HCT116 (cell line): Measurements from ENCODE around the gene SEC14L6. TPM values are rescaled to one million over a fixed set of nuclear protein-coding genes. Genes with fewer than 3 reads are reported as not detected.

ENCODE experiments used
- ATAC-seq: fragments of 200-7000 bp; cut with Tn5 transposase; 2 replicates; pipeline ENCODE4 v1.9.1; 2020; ENCODE audit warnings: mild to moderate bottlenecking, moderate library complexity
- BruUV-seq: library from RNA; stranded (reverse); fragments of 400-500 nt; replicated peaks from 2 replicates; lab custom pipeline; 2021; lab: Mats Ljungman, UMichigan
- CTCF ChIA-PET: fragments of 300-600 bp; sonication (Branson Sonifier 250); formaldehyde crosslinking; loops from one replicate; lab custom pipeline; 2021; ENCODE audit warnings: antibody characterized with exemption; lab: Charles Lee
- POLR2A ChIA-PET: fragments of 300-600, 350-600 bp; sonication (Branson Sonifier 250); formaldehyde crosslinking; loops from one replicate; lab custom pipeline; 2021; ENCODE audit warnings: antibody characterized with exemption; lab: Charles Lee
- RAD21 ChIA-PET, 2 experiments: fragments of 300-600 bp; sonication (Branson Sonifier 250); formaldehyde crosslinking; loops; one replicate each; lab custom pipeline; 2023; ENCODE audit warnings: low total read pairs in 2 of 2; ENCODE audit not compliant: uncharacterized antibody in 2 of 2, unreplicated experiment in 2 of 2, low non-redundant PET in 1 of 2; lab: Charles Lee
- DNase-seq: peaks from one replicate; pipeline ENCODE4 v3.0.0-alpha.2; 2010; ENCODE audit warnings: low read depth, low spot score
- H2AFZ ChIP-seq: fragments of 200-600 bp; shearing (Covaris generic), sonication (generic); 2 replicates; pipeline ENCODE4 v1.6.1; 2017; ENCODE audit warnings: low read depth, mixed run types, mixed read lengths, antibody characterized with exemption, low read length; ENCODE audit not compliant: poor library complexity, severe bottlenecking
- H3K27ac ChIP-seq: 2 replicates; pipeline ENCODE4 v1.5.1; 2012; ENCODE audit warnings: low read depth, low read length
- H3K27me3 ChIP-seq: fragments of 200-600 bp; sonication (generic); 2 replicates; pipeline ENCODE4 v1.6.1; 2016; ENCODE audit warnings: mixed run types, low read length, mixed read lengths; ENCODE audit not compliant: insufficient read depth
- H3K36me3 ChIP-seq, 2 experiments: fragments of 200-500 bp in 1 of 2; fragments of 200-600 bp in 1 of 2; sonication (Bioruptor generic) in 1 of 2; sonication (generic) in 1 of 2; 2 replicates each; pipeline versions ENCODE4 v1.5.1 to v1.6.1; 2014 to 2016; ENCODE audit warnings: low read length in 2 of 2, inconsistent platforms in 1 of 2, mixed read lengths in 1 of 2, mixed run types in 1 of 2; ENCODE audit not compliant: insufficient read depth in 2 of 2, control insufficient read depth in 1 of 2
- H3K4me1 ChIP-seq, 2 experiments: fragments of 200-600 bp in 1 of 2; sonication (generic) in 1 of 2; 2 replicates each; pipeline versions ENCODE4 v1.5.1 to v1.6.1; 2012 to 2017; ENCODE audit warnings: low read length in 2 of 2, inconsistent platforms in 1 of 2, mild to moderate bottlenecking in 1 of 2, mixed read lengths in 1 of 2, mixed run types in 1 of 2, moderate library complexity in 1 of 2; ENCODE audit not compliant: insufficient read depth in 2 of 2, control insufficient read depth in 1 of 2
- H3K4me2 ChIP-seq: fragments of 200-600 bp; sonication (generic); 2 replicates; pipeline ENCODE4 v1.6.1; 2017; ENCODE audit warnings: mixed run types, low read length, mixed read lengths
- H3K4me3 ChIP-seq, 2 experiments: fragments of 200-600 bp in 1 of 2; sonication (generic) in 1 of 2; replicated peaks in 1 of 2; 2 replicates each; pipeline ENCODE4 v1.5.1; 2011 to 2016; ENCODE audit warnings: low read length in 2 of 2, control low read depth in 1 of 2, low read depth in 1 of 2, mild to moderate bottlenecking in 1 of 2, mixed read lengths in 1 of 2, mixed run types in 1 of 2
- H3K79me2 ChIP-seq: fragments of 200-600 bp; sonication (generic); 2 replicates; pipeline ENCODE4 v1.6.1; 2017; ENCODE audit warnings: mild to moderate bottlenecking, mixed run types, low read length, moderate library complexity, mixed read lengths; ENCODE audit not compliant: insufficient read depth
- H3K9ac ChIP-seq: fragments of 200-600 bp; sonication (generic); 2 replicates; pipeline ENCODE4 v1.6.1; 2016; ENCODE audit warnings: low read length, mixed read lengths
- H3K9me2 ChIP-seq: fragments of 200-600 bp; sonication (generic), shearing (Covaris generic); 2 replicates; pipeline ENCODE4 v1.6.1; 2017; ENCODE audit warnings: mixed run types, mild to moderate bottlenecking, moderate library complexity; ENCODE audit not compliant: insufficient read depth
- H3K9me3 ChIP-seq, 2 experiments: fragments of 200-500 bp in 1 of 2; fragments of 200-600 bp in 1 of 2; sonication (Bioruptor generic) in 1 of 2; sonication (generic) in 1 of 2; 2 replicates each; pipeline ENCODE4 v1.6.1; 2014 to 2017; ENCODE audit warnings: low read length in 2 of 2, mixed read lengths in 2 of 2, inconsistent platforms in 1 of 2, low read depth in 1 of 2, mild to moderate bottlenecking in 1 of 2, mixed run types in 1 of 2, moderate library complexity in 1 of 2; ENCODE audit not compliant: control insufficient read depth in 1 of 2, insufficient read depth in 1 of 2
- H4K20me1 ChIP-seq: fragments of 200-600 bp; sonication (generic), shearing (Covaris generic); 2 replicates; pipeline ENCODE4 v1.6.1; 2017; ENCODE audit warnings: mixed run types, mild to moderate bottlenecking, moderate library complexity; ENCODE audit not compliant: insufficient read depth
- ATF3 ChIP-seq: IDR thresholded peaks from 2 replicates; pipeline ENCODE4 v1.6.1; 2012
- CBX3 ChIP-seq: IDR thresholded peaks from 2 replicates; pipeline ENCODE4 v1.6.1; 2012; ENCODE audit warnings: low read depth
- ELF1 ChIP-seq: IDR thresholded peaks from 2 replicates; pipeline ENCODE4 v1.6.1; 2012; ENCODE audit warnings: low read depth, borderline replicate concordance
- EZH2 ChIP-seq: fragments of 200-600 bp; sonication (generic); IDR thresholded peaks from 2 replicates; pipeline ENCODE4 v1.6.1; 2017; ENCODE audit warnings: antibody characterized with exemption, mixed run types
- FOSL1 ChIP-seq: IDR thresholded peaks from 2 replicates; pipeline ENCODE4 v1.6.1; 2012; ENCODE audit warnings: low read depth
- POLR2A ChIP-seq: IDR thresholded peaks from 2 replicates; pipeline ENCODE4 v1.7.0; 2011; ENCODE audit warnings: borderline replicate concordance; ENCODE audit not compliant: insufficient read depth, insufficient read length; ENCODE audit errors: extremely low read depth
- POLR2AphosphoS5 ChIP-seq: IDR thresholded peaks from 2 replicates; pipeline ENCODE4 v1.6.1; 2011; ENCODE audit warnings: mild to moderate bottlenecking, low read depth, low read length, moderate library complexity
- RAD21 ChIP-seq: IDR thresholded peaks from 2 replicates; pipeline ENCODE4 v1.6.1; 2012; ENCODE audit warnings: low read depth, mild to moderate bottlenecking
- SIN3A ChIP-seq: IDR thresholded peaks from 2 replicates; pipeline ENCODE4 v1.6.1; 2012; ENCODE audit warnings: low read depth
- SRF ChIP-seq: IDR thresholded peaks from 2 replicates; pipeline ENCODE4 v1.6.1; 2012; ENCODE audit warnings: low read depth
- YY1 ChIP-seq: IDR thresholded peaks from 2 replicates; pipeline ENCODE4 v1.6.1; 2011; ENCODE audit warnings: low read length, low read depth, moderate library complexity, mild to moderate bottlenecking; ENCODE audit not compliant: insufficient replicate concordance; ENCODE audit errors: extremely low read depth
- ZFX ChIP-seq: fragments of 450-650 bp; IDR thresholded peaks from 2 replicates; pipeline ENCODE4 v1.6.1; 2017
- intact Hi-C: fragments of 100-400 bp; cut with micrococcal nuclease; formaldehyde crosslinking; loops from 2 replicates; pipeline ENCODE4 v1.10.0; 2022
- total RNA-seq: library from RNA; stranded (reverse); gene quantifications from one replicate; pipeline ENCODE4 v1.2.1, GENCODE V29; 2021; ENCODE audit not compliant: unreplicated experiment
- TF ChIP-seq, protein P1 (sequence below): IDR thresholded peaks from 2 replicates; pipeline ENCODE4 v1.6.1; 2012
- TF ChIP-seq, protein P2 (sequence below), 3 experiments: fragments of 200-600 bp in 1 of 3; sonication (generic) in 1 of 3; IDR thresholded peaks in 2 of 3; conservative IDR thresholded peaks in 1 of 3; 2 replicates each; pipeline ENCODE4 v1.5.1; 2012 to 2017; ENCODE audit warnings: low read depth in 2 of 3, low read length in 2 of 3, antibody characterized with exemption in 1 of 3, borderline replicate concordance in 1 of 3, control low read depth in 1 of 3, mild to moderate bottlenecking in 1 of 3, mixed read lengths in 1 of 3, mixed run types in 1 of 3, moderate library complexity in 1 of 3; ENCODE audit not compliant: insufficient read depth in 1 of 3

Gene SEC14L6
- total RNA-seq, 1 experiment from 2014 or later: not detected

DNA sequence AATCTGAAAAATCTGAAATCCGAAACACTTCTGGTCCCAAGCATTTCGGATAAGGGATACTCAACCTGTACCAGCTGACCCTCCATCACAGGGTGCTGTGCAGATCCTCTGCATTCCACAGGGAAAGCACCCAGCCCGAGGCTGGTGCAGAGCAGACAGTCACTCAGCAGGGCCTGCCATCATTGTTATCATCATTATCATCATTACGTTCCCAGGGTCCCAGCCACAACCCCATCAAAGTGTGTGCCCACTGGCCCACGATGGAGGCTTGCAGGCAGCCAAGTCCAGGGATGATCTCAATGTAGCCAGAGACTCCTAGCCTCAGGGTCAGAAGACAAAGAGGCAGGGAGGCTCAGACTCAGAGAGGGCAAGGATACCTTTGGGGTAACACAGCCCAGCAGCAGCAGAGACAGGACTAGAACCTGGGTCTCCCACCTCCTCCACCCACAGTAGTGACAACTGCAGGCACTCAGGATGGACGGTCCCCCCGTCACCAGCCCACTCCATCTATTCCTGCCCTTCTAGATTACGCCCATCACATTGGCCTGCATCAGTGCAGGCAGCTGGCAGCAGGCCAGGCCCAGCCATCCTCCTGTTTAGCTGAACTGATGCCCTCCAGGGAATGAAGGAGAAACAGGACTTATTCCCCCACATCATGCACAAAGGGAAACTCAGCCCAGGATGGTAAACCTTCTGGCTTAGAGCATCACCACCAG is 17.7 kb upstream of the SEC14L6 start:
- Histone ChIP-seq H3K79me2 (no peaks in the 10 kb centered on the region), H3K4me3 (no peak overlapping the region), H3K9me3 (no peaks in the 10 kb centered on the region), H4K20me1 (no peaks in the 10 kb centered on the region), H3K4me1 (peaks cover 9 to 37% of the 10 kb centered on the region in 2 experiments; a peak in 3 of 4 replicates), H2AFZ (no peak overlapping the region), H3K27ac (no peak overlapping the region), H3K4me2 (no peak overlapping the region), H3K9ac (no peak overlapping the region), H3K36me3 (no peaks in the 10 kb centered on the region), H3K9me2 (no peaks in the 10 kb centered on the region), H3K27me3 (no peaks in the 10 kb centered on the region; the same call in 1 of the 2 replicates)
- no TSS peak for BruUV-seq
- TF ChIP-seq ATF3 (no peak), FOSL1 (no peak), SIN3A (no peak), EZH2 (no peak), SRF (no peak), YY1 (no peak), ELF1 (no peak), POLR2AphosphoS5 (no peak), POLR2A (no peak), ZFX (no peak), CBX3 (no peak), RAD21 (no peak)
- TF ChIP-seq, protein P1, sequence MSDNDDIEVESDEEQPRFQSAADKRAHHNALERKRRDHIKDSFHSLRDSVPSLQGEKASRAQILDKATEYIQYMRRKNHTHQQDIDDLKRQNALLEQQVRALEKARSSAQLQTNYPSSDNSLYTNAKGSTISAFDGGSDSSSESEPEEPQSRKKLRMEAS: no peak
- TF ChIP-seq, protein P2, sequence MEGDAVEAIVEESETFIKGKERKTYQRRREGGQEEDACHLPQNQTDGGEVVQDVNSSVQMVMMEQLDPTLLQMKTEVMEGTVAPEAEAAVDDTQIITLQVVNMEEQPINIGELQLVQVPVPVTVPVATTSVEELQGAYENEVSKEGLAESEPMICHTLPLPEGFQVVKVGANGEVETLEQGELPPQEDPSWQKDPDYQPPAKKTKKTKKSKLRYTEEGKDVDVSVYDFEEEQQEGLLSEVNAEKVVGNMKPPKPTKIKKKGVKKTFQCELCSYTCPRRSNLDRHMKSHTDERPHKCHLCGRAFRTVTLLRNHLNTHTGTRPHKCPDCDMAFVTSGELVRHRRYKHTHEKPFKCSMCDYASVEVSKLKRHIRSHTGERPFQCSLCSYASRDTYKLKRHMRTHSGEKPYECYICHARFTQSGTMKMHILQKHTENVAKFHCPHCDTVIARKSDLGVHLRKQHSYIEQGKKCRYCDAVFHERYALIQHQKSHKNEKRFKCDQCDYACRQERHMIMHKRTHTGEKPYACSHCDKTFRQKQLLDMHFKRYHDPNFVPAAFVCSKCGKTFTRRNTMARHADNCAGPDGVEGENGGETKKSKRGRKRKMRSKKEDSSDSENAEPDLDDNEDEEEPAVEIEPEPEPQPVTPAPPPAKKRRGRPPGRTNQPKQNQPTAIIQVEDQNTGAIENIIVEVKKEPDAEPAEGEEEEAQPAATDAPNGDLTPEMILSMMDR (IDR thresholded peaks at IDR 0.05 in 2 of 3, conservative IDR thresholded peaks at IDR 0.05 in 1 of 3; ENCODE audit: borderline replicate concordance in 1 of 3, insufficient read depth in 1 of 3, low read depth in 2 of 3, low read length in 2 of 3): no peak
- ATAC-seq (no peak), DNase-seq (no peak)
- intact Hi-C loops: no loop called here
- CTCF ChIA-PET: no interaction called here
- RAD21 ChIA-PET: no interaction called here
- POLR2A ChIA-PET: no interaction called here
